Fibroblast of lung (primary cell): ENCODE measurements around the gene VWC2L. TPM values are rescaled to one million over a fixed set of nuclear protein-coding genes. Genes with fewer than 3 reads are reported as not detected.

ENCODE experiments used
- DNase-seq, 2 donors: peaks; one replicate each; pipeline versions ENCODE4 v3.0.0 to v3.0.0-alpha.2; 2010; ENCODE audit warnings: low read depth in 2 of 2
- H2AFZ ChIP-seq: 2 replicates; pipeline ENCODE4 v1.5.1; 2012; ENCODE audit warnings: low read length, control low read depth, inconsistent platforms
- H3K27ac ChIP-seq: 2 replicates; pipeline ENCODE4 v1.5.1; 2011; ENCODE audit warnings: low read length, control low read depth; ENCODE audit not compliant: insufficient read depth
- H3K27me3 ChIP-seq: 2 replicates; pipeline ENCODE4 v1.5.1; 2011; ENCODE audit warnings: mild to moderate bottlenecking, low read length; ENCODE audit not compliant: control insufficient read depth, insufficient read depth
- H3K36me3 ChIP-seq: 2 replicates; pipeline ENCODE4 v1.5.1; 2011; ENCODE audit warnings: low read length; ENCODE audit not compliant: control insufficient read depth, insufficient read depth
- H3K4me1 ChIP-seq: 2 replicates; pipeline ENCODE4 v1.5.1; 2011; ENCODE audit warnings: low read length; ENCODE audit not compliant: control insufficient read depth, insufficient read depth; ENCODE audit errors: extremely low read depth
- H3K4me2 ChIP-seq: 2 replicates; pipeline ENCODE4 v1.5.1; 2011; ENCODE audit warnings: low read length, control low read depth; ENCODE audit not compliant: insufficient read depth; ENCODE audit errors: extremely low read depth
- H3K4me3 ChIP-seq, 4 experiments: fragments of 200-600 bp in 1 of 4; sonication (generic) in 1 of 4; replicated peaks in 1 of 4; 2 replicates each; pipeline ENCODE4 v1.5.1; 2011 to 2016; ENCODE audit warnings: low read length in 4 of 4, low read depth in 3 of 4, mild to moderate bottlenecking in 3 of 4, control low read depth in 2 of 4, inconsistent platforms in 1 of 4, mixed read lengths in 1 of 4; ENCODE audit not compliant: insufficient read depth in 1 of 4; ENCODE audit errors: control extremely low read depth in 1 of 4
- H3K79me2 ChIP-seq: 2 replicates; pipeline ENCODE4 v1.5.1; 2012; ENCODE audit warnings: mild to moderate bottlenecking, low read length, inconsistent platforms; ENCODE audit not compliant: control insufficient read depth, insufficient read depth
- H3K9ac ChIP-seq: 2 replicates; pipeline ENCODE4 v1.5.1; 2011; ENCODE audit warnings: mild to moderate bottlenecking, low read length, control low read depth; ENCODE audit not compliant: insufficient read depth
- H3K9me3 ChIP-seq: 2 replicates; pipeline ENCODE4 v1.5.1; 2012; ENCODE audit warnings: low read depth, low read length; ENCODE audit not compliant: control insufficient read depth, insufficient read depth
- H4K20me1 ChIP-seq: 2 replicates; pipeline ENCODE4 v1.5.1; 2011; ENCODE audit warnings: low read length; ENCODE audit not compliant: control insufficient read depth, insufficient read depth; ENCODE audit errors: extremely low read depth
- CTCF ChIP-seq, 2 donors: IDR thresholded peaks in 1 of 2; conservative IDR thresholded peaks in 1 of 2; 1 replicate in 1 of 2; 2 replicates in 1 of 2; pipeline ENCODE4 v1.5.1; 2011 to 2012; ENCODE audit warnings: low read length in 2 of 2, control low read depth in 1 of 2, inconsistent platforms in 1 of 2, low read depth in 1 of 2, mild to moderate bottlenecking in 1 of 2
- EZH2 ChIP-seq: IDR thresholded peaks from 2 replicates; pipeline ENCODE4 v1.5.1; 2012; ENCODE audit warnings: low read length, control low read depth, mild to moderate bottlenecking; ENCODE audit errors: missing control alignments
- polyA plus RNA-seq, 2 donors: library from polyadenylated mRNA; depleted of rRNA in 1 of 2; stranded (reverse) in 1 of 2; unstranded in 1 of 2; fragments of >200 nt; gene quantifications; 2 replicates each; pipeline ENCODE4 v1.2.1, GENCODE V29; 2011 to 2012; ENCODE audit warnings: missing spikeins in 1 of 2
- total RNA-seq: library from RNA; depleted of rRNA; stranded (reverse); fragments of >200 nt; gene quantifications from 2 replicates; pipeline ENCODE4 v1.2.1, GENCODE V29; 2014

Gene VWC2L
- total and polyA plus RNA-seq, 2 donors (not counting 1 experiment from before 2014, with no cell fraction given): not detected

- no peak overlapping the region for H2AFZ ChIP-seq
- TF ChIP-seq CTCF (conservative IDR thresholded peaks at IDR 0.05 in 1 of 2, IDR thresholded peaks at IDR 0.05 in 1 of 2; ENCODE audit: low read depth in 1 of 2, low read length in 2 of 2) (no peak), EZH2 (no peak)
- DNase-seq: no peak
Observed at GRCh38 chr2:214550786-214551185, 139.9 kb downstream of the VWC2L start.

GRCh38 chr2:214557884-214558283, 147.0 kb downstream of the VWC2L start:
- no peak overlapping the region for H3K4me3 ChIP-seq
- no peaks in the 10 kb centered on the region for H3K27me3 ChIP-seq
- H3K4me2 ChIP-seq: no peak overlapping the region
- no peak for TF ChIP-seq EZH2
- no peak for TF ChIP-seq CTCF (conservative IDR thresholded peaks at IDR 0.05 in 1 of 2, IDR thresholded peaks at IDR 0.05 in 1 of 2; ENCODE audit: low read depth in 1 of 2, low read length in 2 of 2)
- no peaks in the 10 kb centered on the region for H3K4me1 ChIP-seq
- no peaks in the 10 kb centered on the region for H4K20me1 ChIP-seq
- H3K9ac ChIP-seq: no peak overlapping the region
- H3K27ac ChIP-seq: no peak overlapping the region
- no peaks in the 10 kb centered on the region for H3K79me2 ChIP-seq
- DNase-seq: no peak
- no peak overlapping the region for H2AFZ ChIP-seq
- no peaks in the 10 kb centered on the region for H3K36me3 ChIP-seq
- H3K9me3 ChIP-seq: no peaks in the 10 kb centered on the region

More at GRCh38 chr2:214550786-214551185, 139.9 kb downstream of the VWC2L start:
- H4K20me1 ChIP-seq: no peaks in the 10 kb centered on the region
- H3K4me1 ChIP-seq: no peaks in the 10 kb centered on the region
- no peaks in the 10 kb centered on the region for H3K9me3 ChIP-seq
- H3K4me2 ChIP-seq: no peak overlapping the region
- H3K27ac ChIP-seq: no peak overlapping the region
- H3K4me3 ChIP-seq: no peak overlapping the region
- no peaks in the 10 kb centered on the region for H3K79me2 ChIP-seq
- no peak overlapping the region for H3K9ac ChIP-seq
- H3K36me3 ChIP-seq: no peaks in the 10 kb centered on the region
- no peaks in the 10 kb centered on the region for H3K27me3 ChIP-seq

GRCh38 chr2:214558341-214558740, 147.5 kb downstream of the VWC2L start:
- Histone ChIP-seq H2AFZ (no peak overlapping the region), H3K4me2 (no peak overlapping the region), H3K27ac (no peak overlapping the region), H3K4me3 (no peak overlapping the region), H3K27me3 (no peaks in the 10 kb centered on the region), H3K9me3 (no peaks in the 10 kb centered on the region), H3K36me3 (no peaks in the 10 kb centered on the region), H3K4me1 (no peaks in the 10 kb centered on the region), H3K9ac (no peak overlapping the region), H3K79me2 (no peaks in the 10 kb centered on the region), H4K20me1 (no peaks in the 10 kb centered on the region)
- TF ChIP-seq EZH2 (no peak), CTCF (conservative IDR thresholded peaks at IDR 0.05 in 1 of 2, IDR thresholded peaks at IDR 0.05 in 1 of 2; ENCODE audit: low read depth in 1 of 2, low read length in 2 of 2) (no peak)
- DNase-seq: no peak
